Stimulated activated CD8-positive, alpha-beta memory T cell treated with anti-CD3 and anti-CD28 coated beads, Interleukin-4, amount 100 ng/mL, for 48 hours (primary cell): ENCODE data around the gene DGKG.

Experiments used
- DNase-seq: peaks from one replicate; pipeline ENCODE4 v3.0.0-alpha.2; 2020

Gene DGKG

DNA sequence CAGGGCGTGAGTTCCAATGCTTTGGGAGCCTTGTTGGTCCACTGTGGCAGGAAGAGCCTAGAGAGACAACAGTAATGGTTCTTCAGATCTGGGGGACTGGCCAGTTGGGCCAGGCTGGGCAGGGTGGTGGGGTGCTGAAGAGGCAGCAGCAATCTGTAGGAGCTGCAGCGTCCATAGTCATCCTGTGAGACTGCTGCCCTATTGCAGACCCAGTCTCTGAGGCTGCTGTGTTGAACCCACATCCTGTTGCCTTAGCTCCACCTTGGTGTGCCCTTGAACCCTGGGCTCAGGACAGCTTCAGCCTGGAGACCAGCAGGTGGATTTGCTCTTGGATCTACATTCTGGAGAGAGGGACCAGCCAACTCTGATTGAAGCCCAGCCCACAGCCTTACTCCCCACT lies 229.5 kb downstream of the DGKG start:
- no peak for DNase-seq

DNA sequence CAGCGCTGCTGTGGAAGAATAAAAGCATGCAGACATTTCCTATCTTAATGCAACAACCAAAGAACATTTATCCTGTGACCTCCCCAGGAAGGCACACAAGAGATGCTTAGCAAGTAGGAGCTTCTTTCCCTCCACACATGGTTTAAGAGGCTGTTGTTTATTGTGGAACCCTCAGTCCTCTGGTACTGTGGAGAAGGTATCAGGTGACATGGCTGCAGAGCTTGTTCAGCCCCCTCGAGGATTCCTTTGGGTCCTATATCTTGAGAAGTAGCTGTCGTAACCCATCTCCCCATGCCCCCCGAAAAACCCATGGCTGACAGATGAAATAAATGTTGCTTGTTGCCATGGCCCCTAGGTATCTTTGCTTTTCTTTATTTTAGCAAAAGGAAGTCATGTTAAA lies 232.8 kb downstream of the DGKG start:
- DNase-seq, result no peak

- DNase-seq, result no peak
These were observed 233.9 kb downstream of the DGKG start for GRCh38 chr3:186128158-186128557.

DNA sequence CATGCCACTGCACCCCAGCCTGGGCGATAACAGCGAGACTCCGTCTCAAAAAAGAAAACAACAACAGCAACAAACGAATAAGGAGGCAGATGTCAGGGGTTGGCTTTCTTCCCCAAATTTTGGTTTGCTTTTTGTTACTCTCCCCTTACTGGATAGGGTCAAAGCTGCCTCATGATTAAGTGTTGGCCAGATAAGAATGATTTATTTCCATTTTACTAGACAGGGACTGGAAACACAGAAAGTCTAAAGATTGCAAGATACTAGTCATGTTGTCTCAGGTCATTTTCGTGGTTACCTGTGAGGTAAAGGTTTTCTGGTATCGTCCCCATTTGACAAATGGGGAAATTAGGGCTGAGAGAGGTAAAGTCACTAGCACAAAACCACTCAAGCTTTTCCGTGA lies 234.6 kb downstream of the DGKG start:
- no peak for DNase-seq

- DNase-seq, result no peak
These were observed 236.9 kb downstream of the DGKG start for GRCh38 chr3:186125118-186125517.

DNA sequence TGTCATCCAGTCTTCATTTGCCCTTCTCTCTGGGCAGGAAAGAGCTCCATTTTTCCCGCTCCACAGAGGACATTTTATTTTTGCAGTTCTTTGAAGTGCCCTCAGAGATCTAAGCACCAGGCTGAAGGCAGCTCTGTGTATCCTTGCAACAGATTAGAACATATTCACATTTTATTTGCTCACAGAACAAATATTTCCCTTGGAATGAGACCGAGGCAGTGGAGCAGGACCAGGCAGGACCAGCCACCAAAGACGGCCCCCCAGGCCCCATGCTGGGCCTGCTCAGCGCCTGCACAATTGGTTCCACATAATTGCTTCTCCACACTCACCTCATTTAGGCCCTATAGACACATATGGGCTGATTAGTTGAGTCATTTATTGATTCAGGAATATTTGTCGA lies 237.4 kb downstream of the DGKG start:
- no peak for DNase-seq

- no peak for DNase-seq
These were observed 239.0 kb downstream of the DGKG start for GRCh38 chr3:186123012-186123411.

- no peak for DNase-seq
These were observed 240.1 kb downstream of the DGKG start for GRCh38 chr3:186121968-186122367.

DNA sequence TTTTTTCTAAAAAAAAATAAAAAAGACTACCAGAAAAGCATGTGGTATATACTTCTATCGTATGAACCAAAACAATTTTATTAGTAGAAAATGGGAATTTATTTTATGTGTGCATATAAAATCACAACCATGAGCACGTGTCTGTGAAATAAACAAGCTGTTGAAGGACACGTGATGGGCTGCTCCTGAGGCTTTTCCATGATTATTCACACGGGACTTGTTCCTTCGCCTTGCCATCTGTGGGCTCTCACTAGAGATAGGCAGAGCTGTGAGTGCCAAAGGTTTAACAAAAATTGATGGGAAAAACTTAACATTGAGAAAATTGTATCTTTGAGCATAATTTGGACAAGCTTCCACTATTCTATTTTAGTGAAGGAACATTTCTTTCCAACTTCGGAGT lies 240.8 kb downstream of the DGKG start:
- DNase-seq, result no peak

- DNase-seq, result no peak
These were observed 242.5 kb downstream of the DGKG start for GRCh38 chr3:186119499-186119898.

- no peak for DNase-seq
These were observed 243.3 kb downstream of the DGKG start for GRCh38 chr3:186118692-186119091.

- DNase-seq, result no peak
These were observed 244.4 kb downstream of the DGKG start for GRCh38 chr3:186117521-186118134.

- DNase-seq, result no peak
These were observed 246.6 kb downstream of the DGKG start for GRCh38 chr3:186115239-186115996.

DNA sequence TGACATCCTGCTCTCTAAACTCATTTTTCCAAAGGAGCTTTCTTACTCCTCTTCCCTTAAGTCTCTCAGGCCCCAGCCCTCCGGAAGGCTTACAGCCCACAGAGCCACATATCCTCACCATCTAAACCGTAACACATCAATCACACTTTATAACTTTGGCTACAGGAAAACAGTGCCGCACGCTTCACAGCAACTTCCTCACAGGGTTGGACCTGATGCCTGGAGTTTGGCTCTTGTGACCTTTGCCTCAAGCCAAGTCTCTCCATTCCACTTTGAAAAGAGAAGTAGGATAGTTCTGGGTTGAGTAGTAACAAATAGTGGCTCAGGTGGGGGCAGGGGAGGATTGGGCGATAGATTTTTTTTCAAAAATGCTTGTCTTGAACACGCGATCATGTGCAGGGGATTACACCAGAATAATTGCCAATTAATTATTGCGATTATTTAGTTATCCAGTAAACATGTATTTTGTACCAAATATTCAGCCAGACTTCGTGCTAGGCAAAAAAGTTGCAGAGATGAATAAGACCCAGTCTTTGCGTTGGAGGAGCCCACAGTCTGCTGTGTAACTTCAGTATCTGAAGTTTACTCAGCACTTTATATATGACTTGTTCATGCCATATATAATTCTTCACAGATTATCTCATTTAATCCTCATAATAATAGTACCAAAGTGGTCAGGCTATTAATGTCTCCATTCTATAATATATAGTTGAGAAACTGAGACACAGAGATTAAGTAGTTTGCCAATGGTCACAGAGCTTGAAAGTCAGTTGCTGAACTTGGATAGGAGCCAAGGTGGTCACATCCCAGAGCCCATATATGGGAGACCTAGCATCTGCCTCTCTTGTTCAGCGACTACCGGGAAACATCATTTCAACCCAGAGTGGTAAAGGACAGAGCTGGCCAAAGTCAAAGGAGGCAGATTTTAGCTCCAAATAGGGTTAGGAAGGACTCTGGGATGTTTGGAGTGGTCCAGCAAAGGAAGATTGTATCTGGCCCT lies 250.8 kb downstream of the DGKG start:
- DNase-seq, result no peak

DNA sequence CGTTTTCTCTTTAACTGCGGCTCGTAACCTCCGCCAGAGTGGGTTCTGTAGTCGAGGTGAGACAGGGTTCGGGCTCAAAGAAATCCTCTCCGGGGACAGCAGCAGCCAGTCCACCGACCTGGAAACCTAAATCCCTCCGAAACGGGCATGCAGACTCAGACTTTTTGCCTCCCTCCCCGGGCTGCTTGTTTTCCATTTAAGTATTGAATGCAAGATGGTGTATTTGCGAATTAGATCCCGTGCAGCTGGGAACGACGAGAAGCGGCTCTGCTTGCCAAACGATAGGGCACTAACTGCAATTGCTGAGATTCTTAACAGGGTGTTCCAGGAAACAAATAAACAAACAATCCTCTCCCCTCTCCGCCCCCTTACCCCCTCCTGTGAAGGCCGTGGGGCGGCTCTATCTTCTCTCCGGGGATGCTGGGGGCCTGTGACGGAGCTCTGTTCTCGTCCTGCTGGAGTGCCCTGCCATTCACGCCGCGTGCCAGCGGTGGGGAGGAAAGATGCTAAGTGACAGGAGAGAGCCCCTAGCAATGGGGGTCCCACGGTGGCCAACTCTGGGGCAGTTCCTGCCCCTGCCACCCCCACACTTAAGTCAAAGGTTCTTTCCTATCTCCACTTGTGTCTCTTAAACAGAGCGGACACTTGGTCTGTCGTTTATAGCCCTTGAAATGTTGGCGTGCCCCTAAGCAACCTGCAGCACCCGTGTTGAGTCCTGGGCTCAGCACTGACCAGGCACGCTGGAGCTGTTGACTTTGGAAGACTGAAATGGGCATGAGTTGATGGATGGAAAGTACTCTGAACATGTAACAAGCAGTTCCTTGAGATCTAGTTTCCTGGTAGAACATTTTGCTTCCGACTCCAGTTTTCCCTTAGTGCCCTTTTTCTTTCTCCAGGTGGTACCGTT lies 251.9 kb downstream of the DGKG start:
- peak; percentile 28 for DNase-seq

DNA sequence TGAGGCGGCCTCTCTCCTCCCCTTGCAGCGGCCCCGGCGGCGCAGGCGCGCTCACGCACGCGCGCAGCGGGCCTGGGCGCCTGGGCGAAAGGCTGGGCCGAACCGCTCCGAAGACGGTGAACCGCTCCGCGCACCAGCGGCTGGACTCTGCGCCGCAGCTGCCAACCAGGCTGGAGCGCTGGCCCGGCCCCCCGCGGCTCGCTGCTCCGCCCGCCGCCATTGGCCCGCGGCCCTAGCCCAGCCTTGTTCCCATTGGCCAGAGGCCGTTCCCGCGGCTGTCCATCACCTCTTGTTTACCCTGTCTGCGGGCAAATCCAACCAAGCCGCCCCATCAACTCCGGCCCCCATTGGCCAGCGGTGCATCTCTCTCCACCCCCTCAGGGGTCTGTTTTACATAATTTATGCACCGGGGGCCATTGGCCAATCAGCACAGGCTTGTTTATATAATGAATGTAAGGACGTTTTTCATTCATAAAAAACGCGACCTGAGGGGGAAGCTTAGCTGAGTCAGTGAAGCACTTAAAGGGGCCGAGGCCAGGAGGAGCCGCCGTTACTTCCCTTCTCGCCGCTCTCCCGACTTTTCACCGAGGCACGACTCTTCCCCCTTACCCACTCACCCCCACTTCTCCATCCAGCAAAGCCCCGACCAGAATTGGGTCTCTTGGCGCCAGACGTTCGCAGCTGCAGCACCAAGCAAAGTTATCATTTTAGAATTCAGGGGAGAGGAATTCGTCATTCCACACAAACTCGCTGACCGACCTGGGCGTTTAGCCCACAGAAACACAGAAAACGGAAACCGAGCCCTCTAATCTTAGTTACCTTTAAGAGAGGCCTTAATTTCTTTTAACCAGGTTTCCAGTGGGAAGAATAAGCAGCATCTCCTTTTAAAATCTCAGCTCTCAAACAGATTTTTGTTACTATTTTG lies 252.8 kb downstream of the DGKG start, which contains the start of gene ETV5:
ETV5 (minus strand) TSS at position 149 of the 925 bp plus-strand sequence. CDS start 3,221 bp downstream, outside the sequence.
- peak; percentile 94 for DNase-seq

DNA sequence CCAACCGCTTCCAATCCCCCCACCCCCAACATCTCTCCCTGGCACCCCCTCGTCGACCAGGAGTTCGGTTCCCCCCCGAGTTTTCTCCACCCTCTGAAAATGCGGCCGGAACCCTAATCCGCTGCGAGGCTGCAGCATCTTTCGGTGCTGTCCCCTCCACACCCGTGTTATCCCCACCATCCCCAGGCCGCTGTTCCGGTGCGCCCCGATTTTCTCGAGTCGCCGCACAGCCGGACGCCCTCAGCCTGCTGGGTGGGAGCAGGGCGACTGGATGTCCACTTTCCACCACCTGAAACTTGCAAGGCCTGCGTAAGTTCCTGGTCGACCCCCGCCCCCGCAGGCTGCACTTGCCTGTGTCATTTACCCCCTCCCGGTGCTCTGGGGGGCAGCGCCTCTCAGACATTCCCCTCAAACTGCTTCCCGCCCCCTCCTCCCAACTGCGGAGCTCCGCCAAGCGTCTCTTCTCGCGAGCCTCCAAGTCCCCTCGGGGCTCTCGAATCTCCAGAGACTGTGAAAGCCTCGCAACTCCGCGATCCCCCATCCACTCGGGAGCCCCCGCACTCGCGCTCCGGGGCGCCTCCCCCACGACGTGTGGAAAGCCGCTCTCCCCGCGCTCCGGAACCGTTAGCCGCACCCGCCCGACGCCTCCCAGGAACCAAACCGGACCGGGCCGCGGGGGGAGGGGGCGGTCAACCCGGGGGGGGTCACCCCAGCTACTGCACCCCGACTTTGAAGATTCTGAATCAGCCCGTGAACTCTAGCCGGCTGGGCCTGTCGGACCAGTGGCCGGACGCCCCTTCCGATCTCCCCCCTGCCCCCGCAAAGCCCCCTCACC lies 253.7 kb downstream of the DGKG start:
- peak; percentile 43 for DNase-seq

DNA sequence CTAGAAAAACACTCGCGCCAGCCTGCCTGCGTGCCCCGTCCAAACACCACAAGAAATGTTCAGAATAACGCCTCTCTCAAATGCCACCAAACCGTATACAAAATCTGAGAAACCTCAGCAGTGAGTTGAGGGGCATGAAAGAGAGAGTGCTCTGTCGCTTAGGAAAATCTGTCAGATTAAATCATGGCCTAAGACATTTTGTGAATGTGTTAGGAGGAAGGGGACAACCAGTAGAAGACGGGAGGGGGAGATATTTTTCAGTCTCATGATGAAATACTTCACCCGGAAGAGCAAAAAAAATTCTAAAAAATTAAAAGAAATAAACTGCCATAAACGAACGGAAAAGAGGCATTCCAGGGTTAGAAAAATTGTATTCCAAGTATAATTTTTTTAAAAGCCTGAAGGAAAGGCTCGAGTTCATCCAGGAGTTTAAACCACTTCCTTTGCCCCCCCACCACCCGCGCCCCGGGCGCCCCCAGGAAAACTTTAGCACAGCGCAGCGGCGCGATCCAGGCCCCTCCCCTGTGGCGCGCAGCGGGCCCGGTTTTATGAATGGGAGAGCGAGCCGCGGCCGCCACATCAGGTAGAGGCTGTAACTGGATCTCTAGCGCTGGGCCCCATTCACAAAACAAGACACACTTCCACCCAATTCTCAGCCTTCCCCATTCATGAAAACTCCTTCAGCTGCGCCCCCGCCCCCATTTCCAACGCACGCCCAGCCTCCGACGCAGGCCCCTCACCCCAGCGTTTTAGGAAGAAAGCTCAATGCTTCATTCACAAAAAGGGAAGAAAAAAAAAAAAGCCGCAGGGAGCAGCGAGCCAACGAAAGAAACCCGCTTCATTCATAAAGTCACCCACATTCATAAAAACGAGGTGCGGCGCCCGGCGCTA lies 254.6 kb downstream of the DGKG start:
- DNase-seq, result peak; percentile 63

- no peak for DNase-seq
These were observed 256.5 kb downstream of the DGKG start for GRCh38 chr3:186105543-186105942.
